Measurements from ENCODE around the gene SS18.

Gene SS18

DNA sequence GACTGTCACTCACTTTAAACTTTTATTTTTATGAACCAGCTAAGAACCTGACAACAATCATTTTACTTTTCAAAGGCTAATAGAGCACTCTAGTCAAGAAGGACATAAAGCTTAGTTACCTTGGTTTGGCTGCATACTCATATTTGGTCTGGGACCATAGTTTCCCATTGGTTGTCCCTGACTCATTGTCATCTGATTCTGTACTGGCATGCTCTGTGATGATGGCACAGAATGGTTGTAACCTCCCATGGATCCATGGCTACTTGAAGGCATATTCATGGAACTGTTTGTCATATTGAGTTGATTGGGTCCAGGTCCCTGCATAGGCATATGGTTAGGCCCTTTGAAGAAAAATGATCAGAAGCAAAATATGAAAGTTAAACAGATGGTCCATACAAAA, 37.9 kb downstream of the SS18 start:
- no peak for DNase-seq (ENCODE audit: low read depth)
- TF ChIP-seq, protein P1, sequence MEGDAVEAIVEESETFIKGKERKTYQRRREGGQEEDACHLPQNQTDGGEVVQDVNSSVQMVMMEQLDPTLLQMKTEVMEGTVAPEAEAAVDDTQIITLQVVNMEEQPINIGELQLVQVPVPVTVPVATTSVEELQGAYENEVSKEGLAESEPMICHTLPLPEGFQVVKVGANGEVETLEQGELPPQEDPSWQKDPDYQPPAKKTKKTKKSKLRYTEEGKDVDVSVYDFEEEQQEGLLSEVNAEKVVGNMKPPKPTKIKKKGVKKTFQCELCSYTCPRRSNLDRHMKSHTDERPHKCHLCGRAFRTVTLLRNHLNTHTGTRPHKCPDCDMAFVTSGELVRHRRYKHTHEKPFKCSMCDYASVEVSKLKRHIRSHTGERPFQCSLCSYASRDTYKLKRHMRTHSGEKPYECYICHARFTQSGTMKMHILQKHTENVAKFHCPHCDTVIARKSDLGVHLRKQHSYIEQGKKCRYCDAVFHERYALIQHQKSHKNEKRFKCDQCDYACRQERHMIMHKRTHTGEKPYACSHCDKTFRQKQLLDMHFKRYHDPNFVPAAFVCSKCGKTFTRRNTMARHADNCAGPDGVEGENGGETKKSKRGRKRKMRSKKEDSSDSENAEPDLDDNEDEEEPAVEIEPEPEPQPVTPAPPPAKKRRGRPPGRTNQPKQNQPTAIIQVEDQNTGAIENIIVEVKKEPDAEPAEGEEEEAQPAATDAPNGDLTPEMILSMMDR (IDR thresholded peaks at IDR 0.05; ENCODE audit: control insufficient read depth, insufficient read depth, low read depth, low read length, missing control alignments): no peak
- no peak overlapping the region for H3K4me3 ChIP-seq (ENCODE audit: control insufficient read depth, low read depth, low read length)

DNA sequence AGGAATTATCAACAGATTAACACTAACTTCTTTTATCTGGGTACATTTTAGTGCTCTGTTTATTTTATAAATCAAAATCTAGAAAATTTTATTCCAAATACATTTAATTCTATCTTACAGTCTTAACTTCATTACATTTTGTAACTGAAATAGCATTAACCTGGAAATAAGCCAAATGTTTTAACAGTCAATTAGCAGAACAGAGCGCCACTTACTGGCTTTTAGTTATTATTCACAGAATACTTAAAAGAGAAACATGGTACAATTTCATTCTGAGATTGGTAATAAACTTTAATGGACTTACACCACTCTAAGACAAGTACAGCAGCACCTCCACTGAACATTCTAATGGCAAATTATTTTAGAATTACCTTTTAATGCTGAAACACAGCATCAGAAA, 38.6 kb downstream of the SS18 start:
- DNase-seq (ENCODE audit: low read depth): no peak
- H3K4me3 ChIP-seq (ENCODE audit: control insufficient read depth, low read depth, low read length): no peak overlapping the region
- TF ChIP-seq, protein P1 (IDR thresholded peaks at IDR 0.05; ENCODE audit: control insufficient read depth, insufficient read depth, low read depth, low read length, missing control alignments): no peak

DNA sequence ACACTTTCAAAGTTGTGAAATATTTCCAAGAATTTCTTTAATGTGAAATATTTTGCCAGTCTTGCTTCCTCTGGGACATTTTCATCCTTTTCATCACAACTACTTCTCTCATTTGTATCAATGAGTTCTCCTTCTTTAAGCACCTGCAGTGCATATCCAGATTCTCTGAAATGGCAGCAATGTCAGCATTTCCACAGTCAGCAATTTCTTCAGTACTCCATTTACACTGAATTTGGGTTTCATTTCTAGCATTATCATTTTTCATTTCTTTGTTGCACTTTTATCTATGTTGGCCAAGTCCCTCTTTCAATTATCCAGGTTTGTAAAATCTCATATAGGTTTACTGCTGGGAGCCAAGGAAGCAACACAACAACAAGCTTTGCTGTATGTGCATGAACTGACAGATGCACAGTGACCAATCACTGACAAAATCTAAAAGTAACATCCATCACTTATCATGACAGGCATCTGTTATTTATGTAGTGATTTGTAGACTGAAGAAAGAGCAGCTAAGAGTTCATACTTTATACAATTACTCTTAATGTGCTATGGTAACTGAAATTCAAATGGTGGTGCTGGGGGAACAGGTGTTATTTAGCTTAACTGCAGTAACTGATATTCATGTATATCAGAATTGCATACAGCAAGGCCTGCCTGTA, 43.9 kb downstream of the SS18 start:
- no peak for DNase-seq (ENCODE audit: low read depth)
- no peak overlapping the region for H3K4me3 ChIP-seq (ENCODE audit: control insufficient read depth, low read depth, low read length)
- TF ChIP-seq, protein P1 (IDR thresholded peaks at IDR 0.05; ENCODE audit: control insufficient read depth, insufficient read depth, low read depth, low read length, missing control alignments): no peak

DNA sequence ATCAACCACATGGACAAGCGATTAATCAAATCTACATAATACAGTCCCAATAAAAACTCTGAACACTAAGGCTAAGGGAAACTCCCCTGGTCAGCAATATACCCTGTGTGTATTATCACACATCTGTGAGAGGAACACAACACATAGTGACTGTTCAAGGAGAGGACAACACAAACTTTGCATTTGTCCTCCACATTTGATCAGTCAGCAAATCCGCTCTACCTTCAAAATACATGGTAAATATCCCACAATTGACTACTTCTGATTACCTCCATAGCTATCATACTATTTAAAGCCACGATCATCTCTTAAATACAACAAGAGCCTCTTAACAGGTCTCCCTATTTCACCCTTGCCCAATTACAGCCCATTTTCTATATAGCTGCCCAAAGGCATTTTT, 45.6 kb downstream of the SS18 start:
- DNase-seq (ENCODE audit: low read depth): no peak
- H3K4me3 ChIP-seq (ENCODE audit: control insufficient read depth, low read depth, low read length): no peak overlapping the region

DNA sequence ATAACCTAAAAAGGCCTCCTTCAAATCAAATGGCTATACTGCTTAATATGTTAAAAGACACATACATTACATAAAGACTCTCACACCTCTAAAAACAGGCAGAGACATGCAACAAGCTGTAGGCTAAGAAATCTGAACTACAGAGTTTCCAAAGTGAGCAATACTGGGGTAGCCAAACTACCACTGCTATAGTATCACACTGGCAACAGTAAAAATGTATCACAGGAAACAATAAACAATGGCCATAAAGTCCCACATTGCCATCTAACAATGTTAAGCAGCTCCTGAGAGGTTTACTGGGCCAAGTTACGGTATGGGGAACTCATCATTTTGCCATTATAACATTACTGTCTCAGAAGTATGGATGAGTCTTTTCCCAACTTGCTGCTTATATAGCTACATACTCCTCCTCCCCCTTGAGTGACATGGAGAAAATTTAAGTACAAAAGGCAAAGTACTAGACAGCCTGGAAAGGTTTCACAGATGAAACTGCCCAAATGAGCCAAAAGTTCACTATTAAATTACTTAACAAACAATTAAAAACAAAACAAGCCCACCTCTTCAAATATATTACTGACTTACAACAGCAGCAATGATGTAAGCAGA, 50.3 kb downstream of the SS18 start:
- TF ChIP-seq, protein P1 (IDR thresholded peaks at IDR 0.05; ENCODE audit: control insufficient read depth, insufficient read depth, low read depth, low read length, missing control alignments): no peak
- no peak for DNase-seq (ENCODE audit: low read depth)
- H3K4me3 ChIP-seq (ENCODE audit: control insufficient read depth, low read depth, low read length): no peak overlapping the region

More for the DNA sequence above, 45.6 kb downstream of the SS18 start:
- TF ChIP-seq, protein P1 (IDR thresholded peaks at IDR 0.05; ENCODE audit: control insufficient read depth, insufficient read depth, low read depth, low read length, missing control alignments): no peak

DNA sequence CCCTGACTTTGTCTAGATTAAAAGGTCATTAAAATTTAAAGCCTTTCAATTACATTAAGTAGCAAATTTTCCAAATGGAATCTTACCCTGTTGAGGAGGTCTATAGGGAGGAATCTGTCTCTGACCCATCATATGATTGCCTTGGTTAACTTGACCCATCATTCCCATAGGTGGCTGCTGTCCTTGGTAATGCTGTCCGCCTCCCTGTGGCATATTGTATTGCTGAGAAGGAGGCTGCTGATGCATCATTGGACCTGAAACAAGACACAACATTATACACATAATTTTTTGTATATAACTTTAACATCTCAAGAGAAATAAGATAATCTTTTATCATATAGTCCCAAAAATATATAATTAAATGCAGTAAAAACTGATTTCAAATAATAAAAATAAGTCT, 51.2 kb downstream of the SS18 start:
- no peak for DNase-seq (ENCODE audit: low read depth)
- H3K4me3 ChIP-seq (ENCODE audit: control insufficient read depth, low read depth, low read length): no peak overlapping the region
- TF ChIP-seq, protein P1 (IDR thresholded peaks at IDR 0.05; ENCODE audit: control insufficient read depth, insufficient read depth, low read depth, low read length, missing control alignments): no peak
